ENCODE measurements around the gene CCDC9.

DNA sequence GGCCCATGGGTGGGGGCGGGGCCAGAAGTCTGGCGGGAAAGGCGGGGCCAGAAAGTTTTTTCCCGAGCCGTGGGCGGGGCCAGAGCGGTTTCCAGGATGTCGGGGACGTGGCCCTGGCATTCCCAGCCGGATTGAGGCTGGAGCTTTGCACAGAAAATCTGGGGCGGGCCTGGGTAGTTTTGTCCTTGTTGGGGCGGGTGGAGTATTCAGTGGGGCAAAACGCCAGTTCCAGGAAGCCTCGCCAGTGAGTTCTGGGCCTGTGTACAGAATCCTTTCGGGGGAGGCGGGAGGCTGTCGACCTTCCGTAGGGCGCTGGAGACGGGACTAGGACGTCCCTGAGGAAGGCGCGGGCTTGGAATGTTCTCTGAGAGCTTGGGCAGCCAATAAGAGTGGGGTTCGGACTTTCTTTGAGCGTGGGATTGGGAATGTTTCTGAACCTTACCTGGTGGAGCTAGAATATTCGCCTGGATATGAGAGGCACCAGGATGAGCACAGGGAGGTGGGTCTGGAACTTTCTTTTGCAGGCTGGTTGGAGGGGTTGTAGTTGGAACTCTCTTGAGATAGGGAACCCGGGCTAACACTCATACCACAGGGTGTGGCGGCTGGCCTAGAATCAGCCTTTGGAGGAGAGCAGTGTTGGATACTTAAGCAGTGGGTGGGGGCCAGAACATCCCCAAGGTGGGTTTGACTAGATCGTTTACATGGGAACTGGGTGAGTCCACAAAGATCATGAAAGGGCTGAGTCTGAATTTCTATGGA is 1.3 kb downstream of the CCDC9 start:
- TF ChIP-seq CTCF (IDR thresholded peaks at IDR 0.05) = no peak
- peak; percentile 47 to 79 (median 58) for TF ChIP-seq POLR2AphosphoS5 (IDR thresholded peaks at IDR 0.05)
- TF ChIP-seq POLR2A (IDR thresholded peaks at IDR 0.05) = no peak
- peak in 2 of 4 donors; percentile 6 to 45 for TF ChIP-seq EP300 (IDR thresholded peaks at IDR 0.05)

Measured in sigmoid colon (tissue), 4 donors.